Ammon's horn (tissue), 1 donor: Measurements from ENCODE around the gene PCDH12.

Experiments
- DNase-seq: peaks from one replicate; pipeline ENCODE4 v3.0.0-alpha.2; 2016; ENCODE audit warnings: low spot score

Gene PCDH12

GRCh38 chr5:141906972-141907371 is 51.0 kb downstream of the PCDH12 start:
- no peak for DNase-seq

GRCh38 chr5:141906517-141906916 is 51.5 kb downstream of the PCDH12 start:
- no peak for DNase-seq

- DNase-seq, result no peak
Measured at GRCh38 chr5:141904551-141904950, 53.5 kb downstream of the PCDH12 start.

- no peak for DNase-seq
Measured at GRCh38 chr5:141903261-141903660, 54.7 kb downstream of the PCDH12 start.

- no peak for DNase-seq
Measured at GRCh38 chr5:141902015-141902814, 55.8 kb downstream of the PCDH12 start.

GRCh38 chr5:141898448-141899049 is 59.5 kb downstream of the PCDH12 start:
- peak; percentile 54 for DNase-seq

- no peak for DNase-seq
Measured at GRCh38 chr5:141897425-141897824, 60.6 kb downstream of the PCDH12 start.
